Uterus (tissue), 4 donors: ENCODE data around the gene GPX2. TPM values are rescaled to one million over a fixed set of nuclear protein-coding genes. Genes with fewer than 3 reads are reported as not detected.

ENCODE experiments used
- DNase-seq, 2 donors: peaks; one replicate each; pipeline ENCODE4 v3.0.0-alpha.2; 2019 to 2020
- H3K27ac ChIP-seq, 2 donors: fragments of 200-600 bp; sonication (generic); 1 replicate in 1 of 2; 2 replicates in 1 of 2; pipeline ENCODE4 v1.5.1; 2016 to 2018
- H3K27me3 ChIP-seq, 2 donors: fragments of 200-600 bp; sonication (generic); one replicate each; pipeline ENCODE4 v1.5.1; 2018 to 2019; ENCODE audit warnings: control low read depth in 1 of 2
- H3K36me3 ChIP-seq, 2 donors: fragments of 200-600 bp; sonication (generic); one replicate each; pipeline ENCODE4 v1.5.1; 2019; ENCODE audit warnings: control low read depth in 1 of 2
- H3K4me1 ChIP-seq, 2 donors: fragments of 200-600 bp; sonication (generic); one replicate each; pipeline ENCODE4 v1.5.1; 2018 to 2019; ENCODE audit warnings: control low read depth in 1 of 2
- H3K4me3 ChIP-seq, 2 donors: fragments of 200-600 bp; sonication (generic); 1 replicate in 1 of 2; 2 replicates in 1 of 2; pipeline ENCODE4 v1.5.1; 2018 to 2019; ENCODE audit warnings: mild to moderate bottlenecking in 1 of 2
- H3K9me3 ChIP-seq, 2 donors: fragments of 200-600 bp; sonication (generic); one replicate each; pipeline ENCODE4 v1.5.1; 2019; ENCODE audit warnings: control low read depth in 1 of 2
- POLR2A ChIP-seq, 2 donors: fragments of 450-650 bp; IDR thresholded peaks; one replicate each; pipeline ENCODE4 v1.6.1; 2016; ENCODE audit warnings: antibody characterized with exemption in 2 of 2, mild to moderate bottlenecking in 1 of 2, moderate library complexity in 1 of 2
- intact Hi-C: fragments of 100-400 bp; cut with DNase I; formaldehyde crosslinking; loops from one replicate; pipeline ENCODE4 v1.15.1; 2023; ENCODE audit warnings: low total_unique reads
- total RNA-seq, 4 donors: library from RNA; depleted of rRNA in 3 of 4; stranded (reverse); fragments of >200 nt in 3 of 4; gene quantifications; one replicate each; pipeline versions ENCODE4 v1.1.0 to v1.2.4, GENCODE V29; 2014 to 2023
- TF ChIP-seq, protein P1 (sequence below), 4 experiments: fragments of 200-600 bp in 2 of 4; fragments of 450-650 bp in 2 of 4; sonication (generic) in 2 of 4; IDR thresholded peaks; one replicate each; pipeline ENCODE4 v1.5.1; 2016 to 2019; ENCODE audit warnings: antibody characterized with exemption in 4 of 4, mild to moderate bottlenecking in 2 of 4, moderate library complexity in 1 of 4
- donor health status: DM: yes; HTN: yes; CAD: no.

The GPX2 gene
- total RNA-seq, 4 donors from 2014 or later: 0.29 TPM; not detected in 3

GRCh38 chr14:64960762-64961276 lies 18.3 kb upstream of the GPX2 start:
- Histone ChIP-seq H3K4me3 (no peak overlapping the region), H3K9me3 (no peaks in the 10 kb centered on the region), H3K27ac (no peak overlapping the region), H3K4me1 (no peaks in the 10 kb centered on the region), H3K27me3 (no peaks in the 10 kb centered on the region), H3K36me3 (no peaks in the 10 kb centered on the region)
- TF ChIP-seq POLR2A (IDR thresholded peaks at IDR 0.05): no peak
- TF ChIP-seq, protein P1, sequence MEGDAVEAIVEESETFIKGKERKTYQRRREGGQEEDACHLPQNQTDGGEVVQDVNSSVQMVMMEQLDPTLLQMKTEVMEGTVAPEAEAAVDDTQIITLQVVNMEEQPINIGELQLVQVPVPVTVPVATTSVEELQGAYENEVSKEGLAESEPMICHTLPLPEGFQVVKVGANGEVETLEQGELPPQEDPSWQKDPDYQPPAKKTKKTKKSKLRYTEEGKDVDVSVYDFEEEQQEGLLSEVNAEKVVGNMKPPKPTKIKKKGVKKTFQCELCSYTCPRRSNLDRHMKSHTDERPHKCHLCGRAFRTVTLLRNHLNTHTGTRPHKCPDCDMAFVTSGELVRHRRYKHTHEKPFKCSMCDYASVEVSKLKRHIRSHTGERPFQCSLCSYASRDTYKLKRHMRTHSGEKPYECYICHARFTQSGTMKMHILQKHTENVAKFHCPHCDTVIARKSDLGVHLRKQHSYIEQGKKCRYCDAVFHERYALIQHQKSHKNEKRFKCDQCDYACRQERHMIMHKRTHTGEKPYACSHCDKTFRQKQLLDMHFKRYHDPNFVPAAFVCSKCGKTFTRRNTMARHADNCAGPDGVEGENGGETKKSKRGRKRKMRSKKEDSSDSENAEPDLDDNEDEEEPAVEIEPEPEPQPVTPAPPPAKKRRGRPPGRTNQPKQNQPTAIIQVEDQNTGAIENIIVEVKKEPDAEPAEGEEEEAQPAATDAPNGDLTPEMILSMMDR (IDR thresholded peaks at IDR 0.05): no peak
- intact Hi-C loops: no loop called here
- DNase-seq: no peak

DNA sequence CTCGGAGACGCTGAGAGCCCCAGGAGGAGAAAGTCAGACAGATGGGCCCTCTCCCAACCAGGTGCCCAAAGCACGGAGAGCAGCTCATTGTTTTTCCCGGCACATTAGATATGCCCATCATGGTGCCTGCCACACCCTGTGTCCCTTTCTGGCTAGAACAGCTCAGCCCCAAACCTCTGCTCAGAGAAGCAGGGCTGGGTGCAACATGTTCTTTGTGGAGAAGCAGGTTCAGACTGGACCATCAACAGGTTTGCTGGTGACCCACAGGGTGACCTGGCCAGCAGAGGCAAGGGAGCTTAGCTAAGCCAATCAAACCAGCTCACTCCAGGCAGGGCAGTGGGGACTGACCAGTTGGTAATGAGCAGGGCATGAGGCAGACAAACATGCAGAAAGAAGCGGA lies 16.2 kb upstream of the GPX2 start:
- no peak for DNase-seq
- H3K36me3 ChIP-seq: no peaks in the 10 kb centered on the region
- intact Hi-C loops: no loop called here
- no peaks in the 10 kb centered on the region for H3K27me3 ChIP-seq
- H3K9me3 ChIP-seq: no peaks in the 10 kb centered on the region
- TF ChIP-seq POLR2A (IDR thresholded peaks at IDR 0.05): no peak
- TF ChIP-seq, protein P1 (IDR thresholded peaks at IDR 0.05): no peak
- no peaks in the 10 kb centered on the region for H3K4me1 ChIP-seq
- no peak overlapping the region for H3K27ac ChIP-seq
- no peak overlapping the region for H3K4me3 ChIP-seq

DNA sequence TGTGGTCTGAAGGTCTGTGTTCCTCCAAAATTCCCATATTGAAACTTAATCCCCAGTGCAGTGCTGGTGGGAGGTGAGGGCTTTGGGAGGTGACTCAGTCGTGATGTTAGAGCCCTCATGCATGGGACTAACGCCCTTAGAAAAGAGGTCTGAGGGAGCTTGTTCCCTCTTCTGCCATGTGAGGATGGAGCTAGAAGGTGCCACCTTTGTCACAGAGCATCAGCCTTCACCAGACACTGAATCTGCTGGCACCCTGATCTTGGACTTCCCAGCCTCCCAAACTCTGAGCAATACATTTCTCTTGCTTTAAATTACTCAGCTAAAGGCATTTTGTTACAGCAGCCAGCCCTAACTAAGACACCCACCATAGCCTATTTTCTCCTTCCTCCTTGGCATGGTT lies 15.7 kb upstream of the GPX2 start:
- Histone ChIP-seq H3K9me3 (no peaks in the 10 kb centered on the region), H3K27me3 (no peaks in the 10 kb centered on the region), H3K4me1 (no peaks in the 10 kb centered on the region), H3K4me3 (no peak overlapping the region), H3K36me3 (no peaks in the 10 kb centered on the region), H3K27ac (no peak overlapping the region)
- intact Hi-C loops: no loop called here
- DNase-seq: no peak
- no peak for TF ChIP-seq POLR2A (IDR thresholded peaks at IDR 0.05)

GRCh38 chr14:64956697-64957406 lies 14.3 kb upstream of the GPX2 start:
- no peak for TF ChIP-seq POLR2A (IDR thresholded peaks at IDR 0.05)
- TF ChIP-seq, protein P1 (IDR thresholded peaks at IDR 0.05): no peak
- no peaks in the 10 kb centered on the region for H3K4me1 ChIP-seq
- no peak overlapping the region for H3K27ac ChIP-seq
- no peak for DNase-seq
- H3K4me3 ChIP-seq: no peak overlapping the region
- no peaks in the 10 kb centered on the region for H3K9me3 ChIP-seq
- H3K27me3 ChIP-seq: no peaks in the 10 kb centered on the region
- intact Hi-C loops: no loop called here
- no peaks in the 10 kb centered on the region for H3K36me3 ChIP-seq

GRCh38 chr14:64955297-64955696 lies 12.8 kb upstream of the GPX2 start:
- Histone ChIP-seq H3K27ac (no peak overlapping the region), H3K27me3 (no peaks in the 10 kb centered on the region), H3K4me1 (no peaks in the 10 kb centered on the region), H3K36me3 (no peaks in the 10 kb centered on the region), H3K4me3 (no peak overlapping the region), H3K9me3 (no peaks in the 10 kb centered on the region)
- TF ChIP-seq POLR2A (IDR thresholded peaks at IDR 0.05): no peak
- TF ChIP-seq, protein P1 (IDR thresholded peaks at IDR 0.05): no peak
- intact Hi-C loops: no loop called here
- DNase-seq: no peak
